C4-2B (cell line): Measurements from ENCODE around the gene EXOG.

Experiments
- CTCF ChIP-seq: fragments of 450-650 bp; conservative IDR thresholded peaks from 2 replicates; pipeline ENCODE4 v1.5.1; 2017; ENCODE audit warnings: mild to moderate bottlenecking
- ZFX ChIP-seq: fragments of 450-650 bp; IDR thresholded peaks from 2 replicates; pipeline ENCODE4 v1.6.1; 2017

GRCh38 chr3:38490281-38491030 lies 5.7 kb upstream of the EXOG start:
- TF ChIP-seq CTCF: no peak
- no peak for TF ChIP-seq ZFX
